GM12878 (cell line): ENCODE measurements around the gene RRP12. TPM values are rescaled to one million over a fixed set of nuclear protein-coding genes. Genes with fewer than 3 reads are reported as not detected.

Source experiments
- CEBPZ ChIP-seq: fragments of 150-350 bp; IDR thresholded peaks from 2 replicates; pipeline ENCODE4 v1.6.1; 2016; ENCODE audit warnings: low read depth, low read length
- ELK1 ChIP-seq: IDR thresholded peaks from 2 replicates; pipeline ENCODE4 v1.6.1; 2012; ENCODE audit warnings: low read depth, low read length, improper control_type of control experiment
- HCFC1 ChIP-seq: fragments of 150-350 bp; IDR thresholded peaks from 2 replicates; pipeline ENCODE4 v1.6.1; 2014; ENCODE audit warnings: low read length
- KLF5 ChIP-seq: fragments of 450-650 bp; IDR thresholded peaks from 2 replicates; pipeline ENCODE4 v1.6.1; 2014; ENCODE audit warnings: mild to moderate bottlenecking; ENCODE audit not compliant: partially characterized antibody
- NFXL1 ChIP-seq: fragments of 450-650 bp; IDR thresholded peaks from 2 replicates; pipeline ENCODE4 v1.6.1; 2017; ENCODE audit warnings: antibody characterized with exemption, mild to moderate bottlenecking, borderline replicate concordance
- NFYB ChIP-seq: IDR thresholded peaks from 2 replicates; pipeline ENCODE4 v1.6.1; 2011; ENCODE audit warnings: low read depth, mild to moderate bottlenecking, low read length, improper control_type of control experiment, moderate library complexity; ENCODE audit not compliant: insufficient read depth
- PKNOX1 ChIP-seq: fragments of 450-650 bp; IDR thresholded peaks from 2 replicates; pipeline ENCODE4 v1.6.1; 2016; ENCODE audit warnings: mild to moderate bottlenecking
- SKIL ChIP-seq: fragments of 450-650 bp; IDR thresholded peaks from 2 replicates; pipeline ENCODE4 v1.6.1; 2017; ENCODE audit warnings: mild to moderate bottlenecking, low read depth, inconsistent platforms; ENCODE audit not compliant: poor library complexity, severe bottlenecking
- TCF12 ChIP-seq: IDR thresholded peaks from 2 replicates; pipeline ENCODE4 v1.6.1; 2011; ENCODE audit warnings: low read depth, mild to moderate bottlenecking, low read length
- ZBTB4 ChIP-seq: fragments of 450-650 bp; formaldehyde crosslinking; IDR thresholded peaks from 2 replicates; pipeline ENCODE4 v1.4.0; 2022; ENCODE audit warnings: mild to moderate bottlenecking, moderate library complexity
- ZBTB40 ChIP-seq: fragments of 450-650 bp; IDR thresholded peaks from 2 replicates; pipeline ENCODE4 v1.6.1; 2016; ENCODE audit warnings: mild to moderate bottlenecking, moderate library complexity, borderline replicate concordance
- ZNF217 ChIP-seq: fragments of 450-650 bp; IDR thresholded peaks from 2 replicates; pipeline ENCODE4 v1.6.1; 2017; ENCODE audit warnings: antibody characterized with exemption, mild to moderate bottlenecking
- polyA plus RNA-seq, 11 experiments: library from polyadenylated mRNA; depleted of rRNA in 4 of 11; unstranded in 6 of 11; stranded (reverse) in 5 of 11; fragments of >200 nt; fragmentation: Nextera tagmentation in 4 of 11; fragmentation: Illumina TruSeq in 1 of 11; extraction: Ambion mirVana in 4 of 11; extraction: Trizol in 1 of 11; gene quantifications; 1 replicate in 1 of 11; 2 replicates in 10 of 11; pipeline versions ENCODE4 v1.2.1 to v1.2.3, GENCODE V29; 2011 to 2016; ENCODE audit warnings: inconsistent platforms in 2 of 11, missing spikeins in 2 of 11, low read depth in 1 of 11
- total RNA-seq, 4 experiments: library from RNA; depleted of rRNA in 3 of 4; stranded (reverse); fragments of >200 nt in 3 of 4; fragmentation: Illumina TruSeq in 1 of 4; extraction: Trizol in 1 of 4; gene quantifications; 2 replicates each; pipeline versions ENCODE4 v1.2.1 to v1.2.3, GENCODE V29; 2013 to 2021

The RRP12 gene
- total and polyA plus RNA-seq, 10 of the 15 experiments (the other 5 are each of a cell fraction or from before 2014, with no cell fraction given) = 5.3 to 48.7 (median 16.8) TPM

- TF ChIP-seq NFXL1 = no peak
- peak; percentile 36; the same call in 1 of the 2 replicates for TF ChIP-seq HCFC1
- no peak for TF ChIP-seq ELK1
- TF ChIP-seq ZBTB40 = no peak
- no peak for TF ChIP-seq ZBTB4 (CRISPR knock-in tag)
- no peak for TF ChIP-seq CEBPZ
- no peak for TF ChIP-seq NFYB
- TF ChIP-seq SKIL = no peak
- peak; percentile 32; the same call in 1 of the 2 replicates for TF ChIP-seq PKNOX1
- TF ChIP-seq ZNF217 = no peak
- no peak for TF ChIP-seq TCF12
- peak; percentile 72 for TF ChIP-seq KLF5
Observed at GRCh38 chr10:97425964-97426775, 25.0 kb upstream of the RRP12 start, which contains the start of gene PGAM1 (continued).
